ENCODE data around the gene DHX38. TPM values are rescaled to one million over a fixed set of nuclear protein-coding genes. Genes with fewer than 3 reads are reported as not detected.
A peak's percentile ranks its signal among the peaks of the same experiment; 100 is the strongest.

Gene DHX38
- 27.9 TPM for polyA plus RNA-seq (2013, experiment 1 of 2)
- 26.9 TPM for polyA plus RNA-seq (2013, experiment 2 of 2)

DNA sequence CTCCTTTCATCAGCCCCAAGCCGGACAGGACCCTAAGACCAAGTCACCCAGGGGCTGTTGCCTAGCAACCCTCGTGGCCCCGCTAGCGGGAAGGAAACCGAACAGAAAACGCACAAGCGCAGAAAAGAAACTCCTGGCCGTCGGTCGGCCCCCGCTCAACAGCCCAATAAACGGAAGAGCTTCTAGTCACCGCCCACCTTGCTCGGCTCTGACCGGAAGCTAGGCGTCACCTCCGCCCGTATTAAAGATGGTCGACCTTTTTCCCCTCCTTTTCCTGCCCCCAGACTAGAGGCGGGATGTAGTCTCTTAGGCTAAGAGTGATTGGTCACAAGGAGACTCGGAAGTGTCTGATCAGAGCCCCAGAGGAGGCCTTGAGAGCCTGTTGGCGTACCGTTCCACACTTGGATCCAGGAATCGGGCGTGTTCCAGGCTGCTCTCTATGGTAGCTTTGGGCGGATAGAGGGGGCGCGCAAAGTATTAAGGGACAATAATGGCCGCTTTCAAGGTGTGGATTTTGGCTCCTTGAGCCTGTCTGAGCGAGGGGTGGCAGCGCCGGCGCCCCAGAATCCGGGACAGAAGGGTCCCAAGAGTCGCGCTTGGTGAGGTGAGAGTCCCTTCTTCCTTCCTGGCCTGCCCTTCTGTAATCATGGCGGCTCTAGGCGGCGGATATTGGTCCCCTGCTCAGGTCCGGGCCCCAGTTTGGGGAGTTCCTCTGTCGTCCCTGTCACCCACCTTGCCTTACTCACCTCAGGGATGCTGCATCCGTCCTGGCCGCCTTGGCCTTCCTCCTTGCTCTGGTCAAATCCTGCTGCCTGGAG, at the start of gene DHX38, which contains the start of gene TXNL4B:
Gene DHX38, plus strand, starts transcription at position 400 of the 818 bp plus-strand sequence. CDS start 2,311 bp downstream, outside the sequence.
Gene TXNL4B, minus strand, starts transcription at position 173 of the 818 bp plus-strand sequence. CDS start 2,871 bp downstream, outside the sequence.
- Histone ChIP-seq H3K27ac (replicated peaks; ENCODE audit: low read length) (peak within 1 kb of the TSS; percentile 76), H3K23ac (ENCODE audit: low read depth, low read length, poor library complexity) (peak within 1 kb of the TSS; percentile 52), H2AK5ac (ENCODE audit: low read depth, low read length) (peak within 1 kb of the TSS; percentile 90), H3K4me2 (ENCODE audit: insufficient read depth, low read length, poor library complexity, severe bottlenecking) (peak within 1 kb of the TSS; percentile 74), H3K18ac (ENCODE audit: low read length) (peak within 1 kb of the TSS; percentile 89), H3K9me3 (replicated peaks in 1 of 2; ENCODE audit: control insufficient read depth in 2 of 2, insufficient read depth in 1 of 2, low read depth in 1 of 2, low read length in 2 of 2) (no peaks in the 10 kb centered on the region), H3K4ac (ENCODE audit: low read length) (no peak within 1 kb of the TSS), H2AFZ (ENCODE audit: low read length) (peak within 1 kb of the TSS; percentile 86), H4K91ac (ENCODE audit: low read depth, low read length, poor library complexity) (no peak within 1 kb of the TSS), H2BK15ac (ENCODE audit: low read length) (no peak within 1 kb of the TSS), H2BK120ac (ENCODE audit: low read depth, low read length) (no peak within 1 kb of the TSS), H3K4me1 (ENCODE audit: control insufficient read depth in 2 of 2, insufficient read depth in 1 of 2, low read depth in 1 of 2, low read length in 2 of 2) (peaks cover 4 to 10% of the 10 kb centered on the region in 2 donors), H2BK12ac (ENCODE audit: low read length) (no peak within 1 kb of the TSS), H3K4me3 (ENCODE audit: low read length in 2 of 2) (peak within 1 kb of the TSS; percentile 93 to 98), H3K14ac (ENCODE audit: low read length) (peak within 1 kb of the TSS; percentile 76), H3K27me3 (ENCODE audit: control insufficient read depth in 3 of 3, insufficient read depth in 3 of 3, low read depth in 1 of 3, low read length in 3 of 3) (no peaks in the 10 kb centered on the region), H3K36me3 (replicated peaks in 1 of 2; ENCODE audit: control insufficient read depth in 2 of 2, insufficient read depth in 2 of 2, low read length in 2 of 2) (peaks cover 22 to 62% of the 10 kb centered on the region in 2 donors), H3K79me1 (ENCODE audit: low read depth, low read length) (peaks cover 5% of the 10 kb centered on the region), H4K8ac (ENCODE audit: low read depth, low read length) (peak within 1 kb of the TSS; percentile 25), H3K9ac (ENCODE audit: low read depth, low read length, poor library complexity) (peak within 1 kb of the TSS; percentile 98), H2BK5ac (ENCODE audit: low read length) (no peak within 1 kb of the TSS)
- no CpG with 5 or more reads among the region's 43 CpGs for WGBS, 2 donors (ENCODE audit: extremely low coverage in 2 of 2, insufficient read length in 2 of 2, insufficient replicate concordance in 1 of 2)
- DNase-seq (ENCODE audit: low spot score) = peak; percentile 98

- no peak overlapping the region for H3K18ac ChIP-seq (ENCODE audit: low read length)
- H2AFZ ChIP-seq (ENCODE audit: low read length) = no peak overlapping the region
- H2AK5ac ChIP-seq (ENCODE audit: low read depth, low read length) = no peak overlapping the region
- H3K4ac ChIP-seq (ENCODE audit: low read length) = no peak overlapping the region
- H3K4me1 ChIP-seq (ENCODE audit: control insufficient read depth in 2 of 2, insufficient read depth in 1 of 2, low read depth in 1 of 2, low read length in 2 of 2) = no peaks in the 10 kb centered on the region
- no peak overlapping the region for H2BK15ac ChIP-seq (ENCODE audit: low read length)
- no peaks in the 10 kb centered on the region for H3K27me3 ChIP-seq (ENCODE audit: control insufficient read depth in 3 of 3, insufficient read depth in 3 of 3, low read depth in 1 of 3, low read length in 3 of 3)
- no peak overlapping the region for H3K14ac ChIP-seq (ENCODE audit: low read length)
- H4K8ac ChIP-seq (ENCODE audit: low read depth, low read length) = no peak overlapping the region
- no peak overlapping the region for H2BK120ac ChIP-seq (ENCODE audit: low read depth, low read length)
- H3K79me1 ChIP-seq (ENCODE audit: low read depth, low read length) = no peaks in the 10 kb centered on the region
- no peak overlapping the region for H3K23ac ChIP-seq (ENCODE audit: low read depth, low read length, poor library complexity)
- H3K9me3 ChIP-seq (replicated peaks in 1 of 2; ENCODE audit: control insufficient read depth in 2 of 2, insufficient read depth in 1 of 2, low read depth in 1 of 2, low read length in 2 of 2) = peaks cover 0 to 4% of the 10 kb centered on the region in 2 donors
- no peak for DNase-seq (ENCODE audit: low spot score)
- no peak overlapping the region for H3K4me3 ChIP-seq (ENCODE audit: low read length in 2 of 2)
- H3K9ac ChIP-seq (ENCODE audit: low read depth, low read length, poor library complexity) = no peak overlapping the region
- H3K4me2 ChIP-seq (ENCODE audit: insufficient read depth, low read length, poor library complexity, severe bottlenecking) = no peak overlapping the region
- no peak overlapping the region for H3K27ac ChIP-seq (replicated peaks; ENCODE audit: low read length)
- no CpG with 5 or more reads among the region's 6 CpGs for WGBS, 2 donors (ENCODE audit: extremely low coverage in 2 of 2, insufficient read length in 2 of 2, insufficient replicate concordance in 1 of 2)
- no peak overlapping the region for H4K91ac ChIP-seq (ENCODE audit: low read depth, low read length, poor library complexity)
- no peak overlapping the region for H2BK12ac ChIP-seq (ENCODE audit: low read length)
- no peaks in the 10 kb centered on the region for H3K36me3 ChIP-seq (replicated peaks in 1 of 2; ENCODE audit: control insufficient read depth in 2 of 2, insufficient read depth in 2 of 2, low read length in 2 of 2)
- no peak overlapping the region for H2BK5ac ChIP-seq (ENCODE audit: low read length)
Observed at GRCh38 chr16:72044296-72044695, 49.4 kb upstream of the DHX38 start.

- no CpG with 5 or more reads among the region's 2 CpGs for WGBS, 2 donors (ENCODE audit: extremely low coverage in 2 of 2, insufficient read length in 2 of 2, insufficient replicate concordance in 1 of 2)
- no peak overlapping the region for H3K4ac ChIP-seq (ENCODE audit: low read length)
Observed at GRCh38 chr16:72044825-72045359, 48.8 kb upstream of the DHX38 start.

GRCh38 chr16:72049110-72049509, 44.5 kb upstream of the DHX38 start:
- Histone ChIP-seq H3K4me1 (ENCODE audit: control insufficient read depth in 2 of 2, insufficient read depth in 1 of 2, low read depth in 1 of 2, low read length in 2 of 2) (no peaks in the 10 kb centered on the region), H2BK120ac (ENCODE audit: low read depth, low read length) (no peak overlapping the region), H3K36me3 (replicated peaks in 1 of 2; ENCODE audit: control insufficient read depth in 2 of 2, insufficient read depth in 2 of 2, low read length in 2 of 2) (no peaks in the 10 kb centered on the region), H3K18ac (ENCODE audit: low read length) (no peak overlapping the region), H3K4me3 (ENCODE audit: low read length in 2 of 2) (no peak overlapping the region), H2AK5ac (ENCODE audit: low read depth, low read length) (no peak overlapping the region), H3K27me3 (ENCODE audit: control insufficient read depth in 3 of 3, insufficient read depth in 3 of 3, low read depth in 1 of 3, low read length in 3 of 3) (no peaks in the 10 kb centered on the region), H3K27ac (replicated peaks; ENCODE audit: low read length) (no peak overlapping the region), H4K8ac (ENCODE audit: low read depth, low read length) (no peak overlapping the region), H3K14ac (ENCODE audit: low read length) (no peak overlapping the region), H3K4me2 (ENCODE audit: insufficient read depth, low read length, poor library complexity, severe bottlenecking) (no peak overlapping the region), H2BK15ac (ENCODE audit: low read length) (no peak overlapping the region), H3K9me3 (replicated peaks in 1 of 2; ENCODE audit: control insufficient read depth in 2 of 2, insufficient read depth in 1 of 2, low read depth in 1 of 2, low read length in 2 of 2) (peaks cover 0 to 4% of the 10 kb centered on the region in 2 donors), H2BK12ac (ENCODE audit: low read length) (no peak overlapping the region), H2BK5ac (ENCODE audit: low read length) (no peak overlapping the region), H3K23ac (ENCODE audit: low read depth, low read length, poor library complexity) (no peak overlapping the region), H4K91ac (ENCODE audit: low read depth, low read length, poor library complexity) (no peak overlapping the region), H3K4ac (ENCODE audit: low read length) (no peak overlapping the region), H3K9ac (ENCODE audit: low read depth, low read length, poor library complexity) (no peak overlapping the region), H2AFZ (ENCODE audit: low read length) (no peak overlapping the region), H3K79me1 (ENCODE audit: low read depth, low read length) (no peaks in the 10 kb centered on the region)
- DNase-seq (ENCODE audit: low spot score) = no peak

More at GRCh38 chr16:72044825-72045359, 48.8 kb upstream of the DHX38 start:
- no peak overlapping the region for H3K4me3 ChIP-seq (ENCODE audit: low read length in 2 of 2)
- no peak overlapping the region for H3K18ac ChIP-seq (ENCODE audit: low read length)
- no peak overlapping the region for H2BK120ac ChIP-seq (ENCODE audit: low read depth, low read length)
- no peak overlapping the region for H3K9ac ChIP-seq (ENCODE audit: low read depth, low read length, poor library complexity)
- no peak overlapping the region for H3K23ac ChIP-seq (ENCODE audit: low read depth, low read length, poor library complexity)
- H3K27me3 ChIP-seq (ENCODE audit: control insufficient read depth in 3 of 3, insufficient read depth in 3 of 3, low read depth in 1 of 3, low read length in 3 of 3) = no peaks in the 10 kb centered on the region
- no peak overlapping the region for H4K91ac ChIP-seq (ENCODE audit: low read depth, low read length, poor library complexity)
- H3K27ac ChIP-seq (replicated peaks; ENCODE audit: low read length) = no peak overlapping the region
- H3K79me1 ChIP-seq (ENCODE audit: low read depth, low read length) = no peaks in the 10 kb centered on the region
- H3K36me3 ChIP-seq (replicated peaks in 1 of 2; ENCODE audit: control insufficient read depth in 2 of 2, insufficient read depth in 2 of 2, low read length in 2 of 2) = no peaks in the 10 kb centered on the region
- no peak overlapping the region for H2BK15ac ChIP-seq (ENCODE audit: low read length)
- DNase-seq (ENCODE audit: low spot score) = no peak
- H3K14ac ChIP-seq (ENCODE audit: low read length) = no peak overlapping the region
- H4K8ac ChIP-seq (ENCODE audit: low read depth, low read length) = no peak overlapping the region
- no peak overlapping the region for H2AK5ac ChIP-seq (ENCODE audit: low read depth, low read length)
- H3K4me1 ChIP-seq (ENCODE audit: control insufficient read depth in 2 of 2, insufficient read depth in 1 of 2, low read depth in 1 of 2, low read length in 2 of 2) = no peaks in the 10 kb centered on the region
- H2BK12ac ChIP-seq (ENCODE audit: low read length) = no peak overlapping the region
- H3K9me3 ChIP-seq (replicated peaks in 1 of 2; ENCODE audit: control insufficient read depth in 2 of 2, insufficient read depth in 1 of 2, low read depth in 1 of 2, low read length in 2 of 2) = peaks cover 0 to 4% of the 10 kb centered on the region in 2 donors
- H2AFZ ChIP-seq (ENCODE audit: low read length) = no peak overlapping the region
- H3K4me2 ChIP-seq (ENCODE audit: insufficient read depth, low read length, poor library complexity, severe bottlenecking) = no peak overlapping the region
- H2BK5ac ChIP-seq (ENCODE audit: low read length) = no peak overlapping the region
